Type B pancreatic cell (in vitro differentiated cells): ENCODE measurements around the gene YIF1A. TPM values are rescaled to one million over a fixed set of nuclear protein-coding genes. Genes with fewer than 3 reads are reported as not detected.
"Not testable (repeated sequence)": the region's sequence is repeated elsewhere in the genome, so short reads cannot be mapped to it uniquely, and the experiment has no call there.

ENCODE experiments used
- DNase-seq: peaks from one replicate; pipeline ENCODE4 v3.0.0; 2021; ENCODE audit warnings: mixed read lengths; ENCODE audit not compliant: unreplicated experiment; ENCODE audit errors: extremely low spot score
- H3K27ac Mint-ChIP-seq: 2 replicates; pipeline ENCODE4 v1.8.0; 2021; ENCODE audit warnings: mild to moderate bottlenecking, mixed read lengths
- H3K27me3 Mint-ChIP-seq: 2 replicates; pipeline ENCODE4 v1.8.0; 2021; ENCODE audit warnings: mixed read lengths
- H3K36me3 Mint-ChIP-seq: 2 replicates; pipeline ENCODE4 v1.8.0; 2021; ENCODE audit warnings: mixed read lengths
- H3K4me1 Mint-ChIP-seq: one replicate; pipeline ENCODE4 v1.8.0; 2021; ENCODE audit warnings: mixed read lengths; ENCODE audit not compliant: unreplicated experiment
- H3K4me3 Mint-ChIP-seq: 2 replicates; pipeline ENCODE4 v1.8.0; 2021; ENCODE audit warnings: mild to moderate bottlenecking, mixed read lengths
- H3K9me3 Mint-ChIP-seq: 2 replicates; pipeline ENCODE4 v1.8.0; 2021; ENCODE audit warnings: mixed read lengths
- total RNA-seq: library from RNA; stranded (reverse); gene quantifications from 2 replicates; pipeline ENCODE4 v1.2.1, GENCODE V29; 2021; ENCODE audit warnings: low replicate concordance
- TF ChIP-seq, protein P1 (sequence below): fragments of 200-600 bp; sonication (generic); conservative IDR thresholded peaks from 2 replicates; pipeline ENCODE4 v1.5.0; 2021; ENCODE audit warnings: antibody characterized with exemption, mild to moderate bottlenecking

The YIF1A gene
- total RNA-seq, 1 donor from 2014 or later: 87.0 TPM

GRCh38 chr11:66279092-66279734 lies 9.7 kb downstream of the YIF1A start:
- Mint-ChIP-seq H3K4me3 (peak overlapping the region; percentile 81), H3K9me3 (no peaks in the 10 kb centered on the region), H3K4me1 (peaks cover 21% of the 10 kb centered on the region), H3K27me3 (peaks cover 4% of the 10 kb centered on the region), H3K27ac (peak overlapping the region; percentile 36), H3K36me3 (no peaks in the 10 kb centered on the region)
- TF ChIP-seq, protein P1, sequence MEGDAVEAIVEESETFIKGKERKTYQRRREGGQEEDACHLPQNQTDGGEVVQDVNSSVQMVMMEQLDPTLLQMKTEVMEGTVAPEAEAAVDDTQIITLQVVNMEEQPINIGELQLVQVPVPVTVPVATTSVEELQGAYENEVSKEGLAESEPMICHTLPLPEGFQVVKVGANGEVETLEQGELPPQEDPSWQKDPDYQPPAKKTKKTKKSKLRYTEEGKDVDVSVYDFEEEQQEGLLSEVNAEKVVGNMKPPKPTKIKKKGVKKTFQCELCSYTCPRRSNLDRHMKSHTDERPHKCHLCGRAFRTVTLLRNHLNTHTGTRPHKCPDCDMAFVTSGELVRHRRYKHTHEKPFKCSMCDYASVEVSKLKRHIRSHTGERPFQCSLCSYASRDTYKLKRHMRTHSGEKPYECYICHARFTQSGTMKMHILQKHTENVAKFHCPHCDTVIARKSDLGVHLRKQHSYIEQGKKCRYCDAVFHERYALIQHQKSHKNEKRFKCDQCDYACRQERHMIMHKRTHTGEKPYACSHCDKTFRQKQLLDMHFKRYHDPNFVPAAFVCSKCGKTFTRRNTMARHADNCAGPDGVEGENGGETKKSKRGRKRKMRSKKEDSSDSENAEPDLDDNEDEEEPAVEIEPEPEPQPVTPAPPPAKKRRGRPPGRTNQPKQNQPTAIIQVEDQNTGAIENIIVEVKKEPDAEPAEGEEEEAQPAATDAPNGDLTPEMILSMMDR: no peak
- no peak for DNase-seq

DNA sequence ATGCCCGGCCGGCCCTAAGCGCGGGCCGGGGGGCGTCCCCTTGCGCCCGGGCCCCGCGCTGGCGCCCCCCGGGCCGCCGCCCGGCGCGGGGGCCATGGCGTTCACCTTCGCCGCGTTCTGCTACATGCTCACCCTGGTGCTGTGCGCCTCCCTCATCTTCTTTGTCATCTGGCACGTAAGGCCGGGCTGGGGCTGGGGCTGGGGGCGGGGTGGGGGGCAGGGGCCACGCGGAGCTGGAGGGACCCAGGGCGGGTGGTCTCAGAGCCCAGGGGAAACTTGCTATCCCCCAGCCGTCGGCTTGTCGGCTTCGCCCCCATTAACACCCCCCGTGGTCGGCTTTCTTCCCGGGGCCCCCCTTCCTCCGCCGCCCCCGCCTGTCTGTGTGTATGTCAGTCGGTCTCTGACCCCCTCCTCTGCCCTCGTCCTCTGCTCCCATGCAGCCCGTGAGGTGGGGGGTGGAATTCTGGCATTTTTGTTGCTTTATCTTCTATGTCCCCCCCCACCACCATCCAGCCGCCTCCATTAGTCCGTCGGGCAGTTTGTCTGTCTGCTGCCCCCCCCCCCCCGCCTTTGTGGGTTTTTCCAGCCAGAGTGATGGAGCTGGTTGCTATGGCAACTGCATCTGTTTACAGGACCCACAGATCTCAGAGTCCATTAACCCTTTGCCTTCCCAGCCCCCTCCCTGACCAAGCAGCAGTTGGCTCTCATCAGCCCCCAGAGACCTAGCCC lies 10.4 kb downstream of the YIF1A start:
- Mint-ChIP-seq H3K4me1 (peaks cover 21% of the 10 kb centered on the region), H3K4me3 (peak overlapping the region; percentile 81), H3K27ac (no peak overlapping the region), H3K36me3 (peaks cover under 1% of the 10 kb centered on the region), H3K27me3 (peaks cover 4% of the 10 kb centered on the region), H3K9me3 (no peaks in the 10 kb centered on the region)
- no peak for DNase-seq
- TF ChIP-seq, protein P1: no peak

DNA sequence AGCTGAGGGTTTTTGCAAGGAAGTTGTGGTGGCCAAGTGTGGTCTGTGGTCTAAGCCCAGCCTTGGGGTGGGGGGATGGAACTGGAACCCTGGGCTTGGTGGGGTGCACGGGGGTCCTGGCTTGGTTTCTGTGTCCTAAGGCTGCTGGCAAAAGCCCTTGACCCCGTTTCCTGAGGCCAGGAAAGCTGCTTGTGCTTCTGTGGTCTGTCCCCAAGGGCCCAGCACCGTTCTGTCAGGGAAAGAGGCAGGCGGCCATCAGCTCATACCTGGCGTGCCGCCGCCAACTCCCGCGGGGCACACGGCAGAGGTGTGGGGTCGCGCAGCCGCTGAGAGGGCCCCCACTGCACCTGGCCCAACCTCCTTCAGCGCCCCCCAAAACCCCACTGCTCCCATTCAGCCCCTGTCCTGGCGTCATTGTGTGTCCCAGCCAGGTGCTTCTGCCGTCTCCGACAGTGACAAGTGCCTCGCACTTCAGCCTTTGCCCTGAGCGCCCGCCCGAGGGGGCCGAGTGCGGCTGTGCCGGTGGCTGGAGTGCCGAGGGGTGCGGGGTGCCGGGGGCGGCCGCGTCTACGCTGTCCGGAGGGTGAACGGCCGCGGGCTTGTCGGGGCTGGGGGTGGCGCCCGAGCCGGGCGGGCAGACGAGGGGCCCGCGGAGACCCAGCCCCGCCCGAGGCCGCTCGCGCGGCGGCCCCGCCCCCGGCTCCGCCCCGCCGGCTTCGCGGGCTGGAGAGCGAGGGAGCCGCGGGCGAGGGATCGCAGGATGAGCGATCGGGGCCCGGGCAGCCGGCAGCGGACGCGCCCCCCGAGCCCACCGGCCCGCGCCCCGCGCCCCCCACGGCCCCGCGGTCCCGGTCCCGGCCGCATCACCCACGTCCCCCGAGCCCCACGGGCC lies 11.2 kb downstream of the YIF1A start, which contains the start of gene CNIH2:
TSS of gene CNIH2 (plus strand) at position 705 of the 892 bp plus-strand sequence. CDS start 282 bp downstream, outside the sequence.
- H3K27ac Mint-ChIP-seq: no peak within 1 kb of the TSS
- no peaks in the 10 kb centered on the region for H3K9me3 Mint-ChIP-seq
- H3K4me3 Mint-ChIP-seq: peak within 1 kb of the TSS; percentile 81
- peaks cover 21% of the 10 kb centered on the region for H3K4me1 Mint-ChIP-seq
- TF ChIP-seq, protein P1: no peak
- peaks cover 4% of the 10 kb centered on the region for H3K27me3 Mint-ChIP-seq
- DNase-seq: no peak
- peaks cover 5% of the 10 kb centered on the region for H3K36me3 Mint-ChIP-seq

- H3K27me3 Mint-ChIP-seq, DNase-seq, H3K27ac Mint-ChIP-seq, H3K9me3 Mint-ChIP-seq, H3K36me3 Mint-ChIP-seq: not testable (repeated sequence)
- Mint-ChIP-seq H3K4me3 (peak overlapping the region; percentile 45), H3K4me1 (peaks cover 21% of the 10 kb centered on the region)
These were observed 11.9 kb downstream of the YIF1A start for GRCh38 chr11:66277064-66277463.

- peaks cover 21% of the 10 kb centered on the region for H3K4me1 Mint-ChIP-seq
- not testable (repeated sequence) for H3K27ac Mint-ChIP-seq, H3K9me3 Mint-ChIP-seq, DNase-seq, H3K36me3 Mint-ChIP-seq, H3K27me3 Mint-ChIP-seq
- H3K4me3 Mint-ChIP-seq: peak overlapping the region; percentile 34
These were observed 12.3 kb downstream of the YIF1A start for GRCh38 chr11:66276619-66277018.

- H3K9me3 Mint-ChIP-seq: no peaks in the 10 kb centered on the region
- H3K36me3 Mint-ChIP-seq: peaks cover 5% of the 10 kb centered on the region
- peaks cover 3% of the 10 kb centered on the region for H3K27me3 Mint-ChIP-seq
- TF ChIP-seq, protein P1: no peak
- no peak overlapping the region for H3K27ac Mint-ChIP-seq
- peaks cover 16% of the 10 kb centered on the region for H3K4me1 Mint-ChIP-seq
- no peak for DNase-seq
- peak overlapping the region; percentile 34 for H3K4me3 Mint-ChIP-seq
These were observed 12.8 kb downstream of the YIF1A start for GRCh38 chr11:66275984-66276612.
